ENCODE measurements around the gene ZCCHC14. TPM values are rescaled to one million over a fixed set of nuclear protein-coding genes. Genes with fewer than 3 reads are reported as not detected.

Gene ZCCHC14
- total RNA-seq, 1 donor from 2014 or later, result 50.4 TPM

DNA sequence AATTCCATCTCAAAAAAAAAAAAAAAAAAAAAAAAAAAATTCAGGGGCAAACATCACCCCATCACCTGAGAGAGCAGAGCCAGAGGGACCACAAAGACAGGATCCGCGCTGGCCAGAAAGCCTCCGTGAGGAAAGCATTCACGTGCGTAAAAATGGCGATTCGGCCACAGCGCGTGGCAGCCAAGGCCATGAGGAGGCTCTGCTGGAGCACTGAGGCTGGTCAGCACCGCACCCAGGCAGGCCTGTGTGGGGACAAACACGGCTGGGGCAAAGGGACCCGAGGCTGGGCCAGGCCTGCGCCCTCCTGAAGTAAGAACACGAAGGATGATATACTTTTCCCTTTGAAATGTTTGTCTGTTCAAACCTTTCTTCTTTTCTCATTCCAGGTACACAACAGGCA lies 55.5 kb downstream of the ZCCHC14 start:
- no peak for DNase-seq (ENCODE audit: low spot score)
- Mint-ChIP-seq H3K4me1 (ENCODE audit: unreplicated experiment) (peaks cover 18% of the 10 kb centered on the region), H3K27me3 (ENCODE audit: unreplicated experiment) (peaks cover 8% of the 10 kb centered on the region), H3K27ac (ENCODE audit: unreplicated experiment) (no peak overlapping the region), H3K36me3 (ENCODE audit: low read depth, unreplicated experiment) (peaks cover 4% of the 10 kb centered on the region), H3K4me3 (ENCODE audit: unreplicated experiment) (no peak overlapping the region), H3K9me3 (ENCODE audit: unreplicated experiment) (no peaks in the 10 kb centered on the region)
- TF ChIP-seq, protein P1, sequence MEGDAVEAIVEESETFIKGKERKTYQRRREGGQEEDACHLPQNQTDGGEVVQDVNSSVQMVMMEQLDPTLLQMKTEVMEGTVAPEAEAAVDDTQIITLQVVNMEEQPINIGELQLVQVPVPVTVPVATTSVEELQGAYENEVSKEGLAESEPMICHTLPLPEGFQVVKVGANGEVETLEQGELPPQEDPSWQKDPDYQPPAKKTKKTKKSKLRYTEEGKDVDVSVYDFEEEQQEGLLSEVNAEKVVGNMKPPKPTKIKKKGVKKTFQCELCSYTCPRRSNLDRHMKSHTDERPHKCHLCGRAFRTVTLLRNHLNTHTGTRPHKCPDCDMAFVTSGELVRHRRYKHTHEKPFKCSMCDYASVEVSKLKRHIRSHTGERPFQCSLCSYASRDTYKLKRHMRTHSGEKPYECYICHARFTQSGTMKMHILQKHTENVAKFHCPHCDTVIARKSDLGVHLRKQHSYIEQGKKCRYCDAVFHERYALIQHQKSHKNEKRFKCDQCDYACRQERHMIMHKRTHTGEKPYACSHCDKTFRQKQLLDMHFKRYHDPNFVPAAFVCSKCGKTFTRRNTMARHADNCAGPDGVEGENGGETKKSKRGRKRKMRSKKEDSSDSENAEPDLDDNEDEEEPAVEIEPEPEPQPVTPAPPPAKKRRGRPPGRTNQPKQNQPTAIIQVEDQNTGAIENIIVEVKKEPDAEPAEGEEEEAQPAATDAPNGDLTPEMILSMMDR (IDR thresholded peaks at IDR 0.05; ENCODE audit: unreplicated experiment), result no peak

DNA sequence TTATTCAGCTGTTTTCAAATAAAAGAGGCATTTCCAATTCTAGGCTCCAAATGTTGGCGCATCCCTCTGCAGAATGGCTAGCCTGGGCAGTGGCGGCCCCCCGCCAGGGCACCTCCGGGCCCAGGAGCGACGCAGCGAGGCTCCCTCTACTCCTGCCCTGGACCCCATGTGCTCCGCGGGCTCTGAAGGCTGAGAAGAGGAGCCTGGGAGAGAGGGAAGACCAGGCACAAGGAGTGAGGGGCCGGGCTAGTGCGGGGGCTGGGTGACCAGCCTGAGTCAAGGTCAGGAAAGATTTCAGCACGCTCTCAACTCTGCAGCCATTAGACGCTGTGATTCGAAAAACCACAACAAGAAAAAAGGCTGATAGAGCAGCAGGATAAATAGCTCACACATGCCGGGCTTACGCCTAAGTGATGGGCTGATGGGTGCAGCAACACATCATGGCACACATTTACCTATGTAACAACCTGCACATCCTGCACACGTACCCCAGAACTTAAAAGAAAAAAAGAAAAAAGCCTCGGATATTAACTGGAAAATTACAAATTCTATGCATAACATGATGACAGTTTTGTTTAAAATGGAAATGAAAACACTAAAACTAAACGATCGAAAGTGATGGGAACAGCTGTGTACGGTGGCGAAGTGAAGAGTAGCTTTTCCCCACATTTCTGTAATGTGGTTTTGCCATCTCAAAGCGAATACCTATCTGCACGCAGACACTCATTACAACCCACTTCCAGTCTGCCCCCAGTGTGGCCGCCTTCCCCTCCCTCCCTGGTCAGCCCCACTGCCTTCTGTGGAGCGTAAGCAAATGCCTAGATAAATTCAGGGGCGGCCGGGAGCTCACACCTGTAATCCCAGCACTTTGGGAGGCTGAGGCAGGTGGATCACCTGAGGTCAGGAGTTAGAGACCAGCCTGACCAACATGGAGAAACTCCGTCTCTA lies 56.3 kb downstream of the ZCCHC14 start:
- TF ChIP-seq, protein P1 (IDR thresholded peaks at IDR 0.05; ENCODE audit: unreplicated experiment), result no peak
- peaks cover 18% of the 10 kb centered on the region for H3K4me1 Mint-ChIP-seq (ENCODE audit: unreplicated experiment)
- H3K36me3 Mint-ChIP-seq (ENCODE audit: low read depth, unreplicated experiment), result peaks cover 5% of the 10 kb centered on the region
- no peak for DNase-seq (ENCODE audit: low spot score)
- H3K27ac Mint-ChIP-seq (ENCODE audit: unreplicated experiment), result no peak overlapping the region
- H3K4me3 Mint-ChIP-seq (ENCODE audit: unreplicated experiment), result no peak overlapping the region
- peaks cover 8% of the 10 kb centered on the region for H3K27me3 Mint-ChIP-seq (ENCODE audit: unreplicated experiment)
- no peaks in the 10 kb centered on the region for H3K9me3 Mint-ChIP-seq (ENCODE audit: unreplicated experiment)

DNA sequence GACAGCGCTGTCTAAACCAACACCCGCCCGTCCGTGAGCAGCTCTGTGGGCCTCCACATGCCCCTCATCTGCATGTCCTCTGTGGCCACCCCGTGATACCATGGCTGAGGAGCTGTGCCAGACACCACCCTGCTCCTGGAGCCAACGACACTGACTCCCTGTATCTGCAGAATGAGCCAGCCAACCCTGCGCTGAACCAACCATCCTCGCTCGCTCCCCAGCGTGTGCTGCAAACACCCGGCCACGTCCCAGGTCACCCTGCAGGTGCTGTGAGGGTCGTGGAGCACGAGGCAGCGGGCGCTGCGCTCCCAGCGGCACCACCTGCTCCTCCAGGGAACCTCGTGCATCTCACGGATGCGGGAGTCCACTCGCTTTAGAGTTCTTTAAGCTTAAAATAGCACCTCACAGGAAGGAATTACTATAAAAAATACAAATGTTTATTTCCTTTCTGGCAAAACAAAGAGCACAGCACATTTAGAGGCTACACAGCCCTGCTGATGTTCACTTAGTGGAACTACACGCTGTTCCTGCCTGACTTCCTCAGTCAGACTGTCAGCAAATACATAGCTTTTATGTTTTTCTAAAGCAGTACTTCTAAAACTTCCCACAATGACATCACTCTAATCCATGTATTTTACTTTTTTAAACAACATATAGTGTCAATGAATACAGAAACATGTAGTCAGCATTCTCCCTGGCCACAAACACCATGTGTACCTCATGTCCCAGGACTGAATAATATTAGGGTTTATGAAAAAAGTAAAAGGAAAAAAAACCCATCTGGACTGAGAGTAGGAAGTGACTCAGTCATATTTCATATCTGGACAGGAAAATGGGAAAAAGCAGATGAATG lies 57.2 kb downstream of the ZCCHC14 start:
- peaks cover 8% of the 10 kb centered on the region for H3K27me3 Mint-ChIP-seq (ENCODE audit: unreplicated experiment)
- peaks cover 7% of the 10 kb centered on the region for H3K36me3 Mint-ChIP-seq (ENCODE audit: low read depth, unreplicated experiment)
- H3K9me3 Mint-ChIP-seq (ENCODE audit: unreplicated experiment), result no peaks in the 10 kb centered on the region
- H3K4me3 Mint-ChIP-seq (ENCODE audit: unreplicated experiment), result no peak overlapping the region
- TF ChIP-seq, protein P1 (IDR thresholded peaks at IDR 0.05; ENCODE audit: unreplicated experiment), result no peak
- H3K27ac Mint-ChIP-seq (ENCODE audit: unreplicated experiment), result no peak overlapping the region
- H3K4me1 Mint-ChIP-seq (ENCODE audit: unreplicated experiment), result peaks cover 18% of the 10 kb centered on the region
- no peak for DNase-seq (ENCODE audit: low spot score)

DNA sequence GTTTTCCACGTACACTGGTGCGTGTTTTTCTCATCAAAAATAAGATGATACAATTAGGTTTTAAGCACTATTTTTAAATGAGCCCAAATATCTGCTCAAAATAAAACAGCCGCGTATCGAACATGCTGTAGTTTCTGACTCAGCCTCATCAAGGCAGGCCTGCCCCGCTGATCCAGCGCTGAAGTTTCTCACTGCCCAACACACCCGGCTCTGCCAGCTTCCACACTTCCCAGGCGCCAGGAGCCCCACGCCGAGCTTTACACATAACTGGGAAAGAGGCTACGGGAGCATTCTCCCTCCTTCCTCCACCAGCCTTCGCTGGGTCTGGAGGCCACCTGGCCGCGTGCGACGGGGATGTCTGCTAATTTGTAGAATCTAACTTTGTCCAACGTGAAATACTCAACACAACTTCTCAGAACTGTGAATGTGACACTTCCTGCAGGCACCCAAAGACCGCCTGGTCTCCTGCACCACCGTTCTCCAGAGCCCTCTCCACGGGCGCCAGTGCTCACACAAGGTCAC lies 58.6 kb downstream of the ZCCHC14 start:
- H3K36me3 Mint-ChIP-seq (ENCODE audit: low read depth, unreplicated experiment), result peaks cover 7% of the 10 kb centered on the region
- H3K4me3 Mint-ChIP-seq (ENCODE audit: unreplicated experiment), result no peak overlapping the region
- peaks cover 11% of the 10 kb centered on the region for H3K27me3 Mint-ChIP-seq (ENCODE audit: unreplicated experiment)
- peaks cover 18% of the 10 kb centered on the region for H3K4me1 Mint-ChIP-seq (ENCODE audit: unreplicated experiment)
- no peak overlapping the region for H3K27ac Mint-ChIP-seq (ENCODE audit: unreplicated experiment)
- H3K9me3 Mint-ChIP-seq (ENCODE audit: unreplicated experiment), result no peaks in the 10 kb centered on the region
- DNase-seq (ENCODE audit: low spot score), result no peak
- TF ChIP-seq, protein P1 (IDR thresholded peaks at IDR 0.05; ENCODE audit: unreplicated experiment), result no peak

Measured in endothelial cell (in vitro differentiated cells).